ENCODE results near the gene ZNF648.

Gene ZNF648

DNA sequence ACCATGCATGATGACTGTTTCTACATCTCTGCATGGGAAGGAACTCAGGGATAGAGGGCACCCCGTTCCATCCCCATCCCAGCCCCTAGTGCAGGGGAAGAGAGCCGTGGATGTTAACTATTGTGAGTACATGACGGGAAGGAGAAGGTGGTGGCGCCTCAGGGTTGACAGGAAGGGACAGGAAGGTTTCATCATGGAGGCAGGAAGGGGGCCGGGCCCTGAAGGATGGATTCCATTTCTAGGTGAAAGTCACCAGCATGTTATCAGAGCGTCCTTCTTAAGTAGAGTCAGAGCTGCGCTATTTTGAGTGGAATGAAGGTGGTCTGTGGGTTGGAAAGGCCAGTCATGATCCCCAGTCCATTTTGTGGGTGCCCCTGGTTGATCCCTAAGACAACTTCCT lies 25.1 kb upstream of the ZNF648 start:
- no peak for TF ChIP-seq REST (IDR thresholded peaks at IDR 0.05; ENCODE audit: insufficient read depth in 1 of 2, low read depth in 2 of 2, low read length in 2 of 2)
- TF ChIP-seq SIN3A (IDR thresholded peaks at IDR 0.05; ENCODE audit: borderline replicate concordance, insufficient read depth, low read length), result no peak
- no peak for TF ChIP-seq TAF1 (IDR thresholded peaks at IDR 0.05; ENCODE audit: borderline replicate concordance, insufficient read depth, low read length)
- TF ChIP-seq POLR2AphosphoS5 (IDR thresholded peaks at IDR 0.05; ENCODE audit: low read depth, low read length), result no peak
- TF ChIP-seq FOXP2 (optimal IDR thresholded peaks at IDR 0.05; ENCODE audit: borderline replicate concordance, extremely low read depth, extremely low read length, insufficient read depth), result no peak

DNA sequence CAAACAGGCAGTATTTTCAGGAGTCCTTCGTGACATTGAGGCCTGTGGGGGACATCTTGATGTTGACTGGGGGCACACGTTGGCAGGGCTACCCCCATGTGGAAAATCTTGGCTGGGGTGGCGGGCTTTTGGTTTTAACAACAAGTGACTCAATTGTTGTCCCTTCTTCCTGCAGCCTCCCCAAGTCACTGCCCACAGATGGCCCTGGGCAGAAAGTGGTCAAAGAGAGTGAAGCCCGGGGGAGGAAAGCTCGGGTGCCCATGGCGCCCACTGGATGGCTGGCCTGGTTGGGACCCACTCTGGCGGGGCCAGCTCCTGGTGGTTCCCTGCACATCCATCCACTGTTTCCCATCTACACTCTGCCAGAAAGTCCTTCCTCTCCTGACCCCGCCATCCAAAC lies 24.6 kb upstream of the ZNF648 start:
- no peak for TF ChIP-seq POLR2AphosphoS5 (IDR thresholded peaks at IDR 0.05; ENCODE audit: low read depth, low read length)
- no peak for TF ChIP-seq TAF1 (IDR thresholded peaks at IDR 0.05; ENCODE audit: borderline replicate concordance, insufficient read depth, low read length)
- TF ChIP-seq REST (IDR thresholded peaks at IDR 0.05; ENCODE audit: insufficient read depth in 1 of 2, low read depth in 2 of 2, low read length in 2 of 2), result no peak
- TF ChIP-seq FOXP2 (optimal IDR thresholded peaks at IDR 0.05; ENCODE audit: borderline replicate concordance, extremely low read depth, extremely low read length, insufficient read depth), result no peak
- no peak for TF ChIP-seq SIN3A (IDR thresholded peaks at IDR 0.05; ENCODE audit: borderline replicate concordance, insufficient read depth, low read length)

DNA sequence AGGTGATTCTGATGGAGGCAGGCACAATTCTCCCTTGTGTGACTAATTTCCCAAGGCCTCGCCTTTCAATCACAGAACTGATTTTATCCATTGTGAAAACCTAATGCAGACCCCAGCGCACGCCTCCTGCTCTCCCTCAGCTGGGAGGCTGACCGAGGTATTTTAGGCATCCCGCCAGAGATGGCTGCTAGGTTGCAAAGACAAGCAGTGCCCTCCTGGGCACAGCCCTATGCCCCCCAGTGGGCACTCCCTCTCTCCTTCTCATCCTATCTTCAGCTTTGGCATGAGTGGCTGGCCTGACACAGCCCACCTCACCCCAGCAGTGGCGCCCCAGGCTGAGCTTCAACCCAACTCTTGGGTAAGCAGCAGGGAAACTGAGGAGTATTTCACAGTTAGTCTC lies 24.2 kb upstream of the ZNF648 start:
- TF ChIP-seq FOXP2 (optimal IDR thresholded peaks at IDR 0.05; ENCODE audit: borderline replicate concordance, extremely low read depth, extremely low read length, insufficient read depth), result no peak

DNA sequence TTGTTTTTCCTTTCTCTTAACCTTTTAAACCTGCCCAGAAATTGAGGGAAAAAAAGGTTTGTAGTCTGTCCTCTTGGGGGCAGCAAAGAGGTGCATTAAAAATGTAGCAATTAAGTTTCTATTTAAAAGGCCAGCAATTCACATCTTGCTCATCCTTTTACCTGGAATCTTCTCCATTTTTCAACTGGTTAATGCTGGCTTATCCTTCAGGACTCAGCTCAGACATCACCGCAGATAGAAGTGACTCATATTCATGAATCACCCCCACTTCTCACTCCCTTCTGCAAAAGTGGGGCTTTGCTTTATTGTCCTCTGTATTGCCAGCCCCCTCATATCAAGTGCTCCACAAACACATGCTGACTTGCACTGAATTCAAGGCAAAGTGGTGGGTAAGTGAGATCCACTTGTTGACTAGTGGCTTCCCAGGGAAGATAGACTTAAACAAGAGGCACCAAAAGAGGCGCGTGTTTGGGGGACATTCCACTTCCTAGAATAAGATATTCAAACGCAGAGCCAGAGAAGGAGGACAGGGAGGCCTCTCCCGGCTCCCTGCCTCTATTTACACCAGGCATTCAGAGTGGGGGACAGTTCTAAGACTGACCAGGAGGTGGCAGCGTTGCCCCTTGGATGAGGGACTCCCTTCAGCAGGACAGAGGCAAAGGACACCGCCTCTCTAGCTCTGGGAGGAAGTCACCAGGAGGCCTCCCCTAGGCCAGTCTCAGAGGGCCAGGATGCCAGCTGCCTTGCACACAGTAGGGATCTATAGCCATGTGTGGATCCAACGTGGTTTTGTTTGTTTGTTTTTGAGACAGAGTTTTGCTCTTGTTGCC lies 23.2 kb upstream of the ZNF648 start:
- TF ChIP-seq SIN3A (IDR thresholded peaks at IDR 0.05; ENCODE audit: borderline replicate concordance, insufficient read depth, low read length) (no peak), TAF1 (IDR thresholded peaks at IDR 0.05; ENCODE audit: borderline replicate concordance, insufficient read depth, low read length) (no peak), POLR2AphosphoS5 (IDR thresholded peaks at IDR 0.05; ENCODE audit: low read depth, low read length) (no peak), REST (IDR thresholded peaks at IDR 0.05; ENCODE audit: insufficient read depth in 1 of 2, low read depth in 2 of 2, low read length in 2 of 2) (no peak), FOXP2 (optimal IDR thresholded peaks at IDR 0.05; ENCODE audit: borderline replicate concordance, extremely low read depth, extremely low read length, insufficient read depth) (no peak)

- TF ChIP-seq POLR2AphosphoS5 (IDR thresholded peaks at IDR 0.05; ENCODE audit: low read depth, low read length) (no peak), REST (IDR thresholded peaks at IDR 0.05; ENCODE audit: insufficient read depth in 1 of 2, low read depth in 2 of 2, low read length in 2 of 2) (no peak), TAF1 (IDR thresholded peaks at IDR 0.05; ENCODE audit: borderline replicate concordance, insufficient read depth, low read length) (no peak), FOXP2 (optimal IDR thresholded peaks at IDR 0.05; ENCODE audit: borderline replicate concordance, extremely low read depth, extremely low read length, insufficient read depth) (no peak), SIN3A (IDR thresholded peaks at IDR 0.05; ENCODE audit: borderline replicate concordance, insufficient read depth, low read length) (no peak)
Measured at GRCh38 chr1:182083851-182084486, 22.5 kb upstream of the ZNF648 start.

All from PFSK-1 (cell line).